Spleen (tissue), 7 donors: ENCODE results near the gene PPME1.

Experiments
- POLR2A ChIP-seq, 3 donors: fragments of 450-650 bp; IDR thresholded peaks; one replicate each; pipeline ENCODE4 v1.5.1; 2017; ENCODE audit warnings: antibody characterized with exemption in 3 of 3, mild to moderate bottlenecking in 1 of 3
- POLR2AphosphoS5 ChIP-seq, 3 donors: sonication (generic); formaldehyde crosslinking; IDR thresholded peaks; one replicate each; pipeline ENCODE4 v1.5.1; 2017; ENCODE audit warnings: antibody characterized with exemption in 3 of 3
- TF ChIP-seq, protein P1 (sequence below), 11 experiments: fragments of 200-600 bp in 7 of 11; fragments of 450-650 bp in 4 of 11; sonication (generic) in 4 of 11; IDR thresholded peaks in 8 of 11; conservative IDR thresholded peaks in 3 of 11; 1 replicate in 7 of 11; 2 replicates in 4 of 11; pipeline versions ENCODE4 v1.4.0 to v1.8.0; 2016 to 2021; ENCODE audit warnings: antibody characterized with exemption in 11 of 11, inconsistent platforms in 4 of 11, mild to moderate bottlenecking in 1 of 11
- donor health status: DM: no; HTN: no; CAD: no; lungs with moderate emphysema.
- donor health status: DM: no; HTN: no; CAD: no.
- donor health status: DM: no; HTN: no; CAD: no.

GRCh38 chr11:74195828-74196227 lies 24.7 kb downstream of the PPME1 start:
- TF ChIP-seq, protein P1, sequence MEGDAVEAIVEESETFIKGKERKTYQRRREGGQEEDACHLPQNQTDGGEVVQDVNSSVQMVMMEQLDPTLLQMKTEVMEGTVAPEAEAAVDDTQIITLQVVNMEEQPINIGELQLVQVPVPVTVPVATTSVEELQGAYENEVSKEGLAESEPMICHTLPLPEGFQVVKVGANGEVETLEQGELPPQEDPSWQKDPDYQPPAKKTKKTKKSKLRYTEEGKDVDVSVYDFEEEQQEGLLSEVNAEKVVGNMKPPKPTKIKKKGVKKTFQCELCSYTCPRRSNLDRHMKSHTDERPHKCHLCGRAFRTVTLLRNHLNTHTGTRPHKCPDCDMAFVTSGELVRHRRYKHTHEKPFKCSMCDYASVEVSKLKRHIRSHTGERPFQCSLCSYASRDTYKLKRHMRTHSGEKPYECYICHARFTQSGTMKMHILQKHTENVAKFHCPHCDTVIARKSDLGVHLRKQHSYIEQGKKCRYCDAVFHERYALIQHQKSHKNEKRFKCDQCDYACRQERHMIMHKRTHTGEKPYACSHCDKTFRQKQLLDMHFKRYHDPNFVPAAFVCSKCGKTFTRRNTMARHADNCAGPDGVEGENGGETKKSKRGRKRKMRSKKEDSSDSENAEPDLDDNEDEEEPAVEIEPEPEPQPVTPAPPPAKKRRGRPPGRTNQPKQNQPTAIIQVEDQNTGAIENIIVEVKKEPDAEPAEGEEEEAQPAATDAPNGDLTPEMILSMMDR (IDR thresholded peaks at IDR 0.05 in 8 of 11, conservative IDR thresholded peaks at IDR 0.05 in 3 of 11) = no peak
- no peak for TF ChIP-seq POLR2A (IDR thresholded peaks at IDR 0.05)
- TF ChIP-seq POLR2AphosphoS5 (IDR thresholded peaks at IDR 0.05) = no peak
